ENCODE measurements around the gene MTHFSD.

Gene MTHFSD

DNA sequence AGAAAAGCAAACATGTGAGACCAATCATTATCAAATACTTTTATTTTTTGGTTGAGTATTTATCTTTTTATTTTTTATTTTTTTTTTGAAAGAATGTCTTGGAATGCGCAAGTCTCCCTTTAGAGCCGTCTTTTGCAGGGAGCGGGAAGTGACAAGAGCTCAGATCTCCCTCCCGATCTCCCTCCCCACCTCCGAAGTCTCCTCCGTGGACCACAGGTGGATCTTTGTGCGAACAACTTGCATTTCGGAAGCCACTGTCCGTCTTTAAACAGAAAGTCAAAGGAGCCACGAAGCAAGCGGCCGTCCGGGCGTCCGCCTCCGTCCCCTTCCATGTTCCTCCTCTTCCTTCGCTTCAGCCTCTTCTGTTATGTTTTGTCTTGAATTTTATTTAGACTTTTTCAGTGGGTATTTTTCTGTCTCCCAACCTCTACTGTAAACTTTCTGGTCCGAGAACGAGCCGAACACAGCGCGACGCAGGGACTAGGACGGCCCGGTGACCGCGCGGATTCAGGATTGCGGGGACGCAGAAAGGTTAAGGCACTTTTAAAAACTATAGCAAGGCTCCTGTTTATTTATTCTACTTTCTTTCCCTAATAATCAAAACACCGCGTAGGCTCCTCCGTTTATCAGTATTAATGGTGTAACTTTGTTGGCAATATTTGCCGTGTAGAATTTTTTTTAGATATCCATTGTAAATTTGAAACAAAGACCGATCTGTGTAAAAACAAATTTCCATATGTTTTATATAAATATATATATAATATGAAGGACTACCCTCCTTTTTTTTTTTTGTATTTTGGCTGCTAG lies 41.4 kb downstream of the MTHFSD start:
- TF ChIP-seq, protein P1, sequence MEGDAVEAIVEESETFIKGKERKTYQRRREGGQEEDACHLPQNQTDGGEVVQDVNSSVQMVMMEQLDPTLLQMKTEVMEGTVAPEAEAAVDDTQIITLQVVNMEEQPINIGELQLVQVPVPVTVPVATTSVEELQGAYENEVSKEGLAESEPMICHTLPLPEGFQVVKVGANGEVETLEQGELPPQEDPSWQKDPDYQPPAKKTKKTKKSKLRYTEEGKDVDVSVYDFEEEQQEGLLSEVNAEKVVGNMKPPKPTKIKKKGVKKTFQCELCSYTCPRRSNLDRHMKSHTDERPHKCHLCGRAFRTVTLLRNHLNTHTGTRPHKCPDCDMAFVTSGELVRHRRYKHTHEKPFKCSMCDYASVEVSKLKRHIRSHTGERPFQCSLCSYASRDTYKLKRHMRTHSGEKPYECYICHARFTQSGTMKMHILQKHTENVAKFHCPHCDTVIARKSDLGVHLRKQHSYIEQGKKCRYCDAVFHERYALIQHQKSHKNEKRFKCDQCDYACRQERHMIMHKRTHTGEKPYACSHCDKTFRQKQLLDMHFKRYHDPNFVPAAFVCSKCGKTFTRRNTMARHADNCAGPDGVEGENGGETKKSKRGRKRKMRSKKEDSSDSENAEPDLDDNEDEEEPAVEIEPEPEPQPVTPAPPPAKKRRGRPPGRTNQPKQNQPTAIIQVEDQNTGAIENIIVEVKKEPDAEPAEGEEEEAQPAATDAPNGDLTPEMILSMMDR (IDR thresholded peaks at IDR 0.05; ENCODE audit: unreplicated experiment in 3 of 3), result no peak

DNA sequence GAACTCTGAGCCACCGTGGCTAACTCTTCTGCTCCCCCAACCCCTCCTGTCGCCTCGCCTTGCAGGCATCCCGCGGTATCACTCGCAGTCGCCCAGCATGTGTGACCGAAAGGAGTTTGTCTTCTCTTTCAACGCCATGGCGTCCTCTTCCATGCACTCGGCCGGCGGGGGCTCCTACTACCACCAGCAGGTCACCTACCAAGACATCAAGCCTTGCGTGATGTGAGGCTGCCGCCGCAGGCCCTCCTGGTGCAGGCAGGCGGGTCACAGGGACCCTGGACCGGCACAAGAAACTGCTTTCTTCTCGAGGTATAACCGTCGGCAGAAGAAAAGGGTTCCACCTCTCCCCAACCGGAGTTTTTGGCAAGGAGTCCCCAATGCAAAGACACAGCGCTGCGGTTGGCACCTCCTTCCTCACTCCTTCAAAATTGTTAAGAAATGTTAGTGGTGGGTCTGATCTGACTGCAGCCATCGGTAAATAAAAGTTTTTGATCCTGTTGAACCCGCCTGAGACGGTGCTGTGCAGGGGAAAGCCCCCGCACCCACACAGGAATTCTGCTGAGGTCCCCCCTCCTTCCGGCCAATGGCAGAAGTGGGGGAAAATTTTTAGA lies 42.1 kb downstream of the MTHFSD start:
- TF ChIP-seq, protein P1 (IDR thresholded peaks at IDR 0.05; ENCODE audit: unreplicated experiment in 3 of 3), result no peak
- Mint-ChIP-seq H3K27ac (no peak overlapping the region), H3K9me3 (no peaks in the 10 kb centered on the region), H3K4me3 (peak overlapping the region in 1 of 3 experiments; percentile 23), H3K4me1 (peaks cover 12% of the 10 kb centered on the region), H3K27me3 (ENCODE audit: low read depth) (peaks cover 95% of the 10 kb centered on the region), H3K36me3 (ENCODE audit: low read depth) (no peaks in the 10 kb centered on the region)

More for the DNA sequence above, 41.4 kb downstream of the MTHFSD start:
- Mint-ChIP-seq H3K4me1 (peaks cover 11% of the 10 kb centered on the region), H3K36me3 (ENCODE audit: low read depth) (no peaks in the 10 kb centered on the region), H3K9me3 (no peaks in the 10 kb centered on the region), H3K27me3 (ENCODE audit: low read depth) (peaks cover 95% of the 10 kb centered on the region), H3K27ac (no peak overlapping the region), H3K4me3 (peak overlapping the region; percentile 20 to 36 (median 32))

DNA sequence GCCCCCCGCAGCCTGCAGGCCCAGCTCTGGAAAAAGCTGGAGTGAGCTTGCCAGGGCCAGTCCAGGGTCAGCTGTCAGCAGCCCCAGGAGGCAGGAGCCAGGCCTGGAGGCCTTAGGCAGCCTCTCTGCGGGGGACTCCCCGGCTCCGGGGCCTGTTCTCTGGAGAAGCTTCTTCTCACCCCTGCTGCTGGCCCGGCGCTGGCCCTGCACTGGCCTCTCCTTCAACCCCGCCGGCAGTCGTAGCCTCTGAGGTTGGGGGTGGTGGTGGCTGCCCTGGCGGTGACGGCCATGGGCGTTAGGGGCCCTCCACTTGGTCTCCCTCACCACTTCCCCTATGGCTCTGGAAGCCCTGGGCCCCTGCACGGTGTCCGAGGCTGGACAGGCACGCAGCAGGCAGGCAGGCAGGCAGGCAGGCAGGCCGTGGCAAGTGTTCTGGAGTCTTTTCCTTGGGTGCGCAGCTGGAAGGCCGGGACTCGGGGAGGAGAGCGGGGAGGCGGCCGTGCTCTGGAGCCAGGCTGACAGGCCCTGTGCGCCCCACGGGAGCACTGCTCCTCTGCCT lies 42.7 kb downstream of the MTHFSD start:
- Mint-ChIP-seq H3K4me3 (no peak overlapping the region), H3K27ac (no peak overlapping the region), H3K4me1 (peaks cover 18% of the 10 kb centered on the region), H3K27me3 (ENCODE audit: low read depth) (peaks cover 95% of the 10 kb centered on the region), H3K9me3 (no peaks in the 10 kb centered on the region), H3K36me3 (ENCODE audit: low read depth) (no peaks in the 10 kb centered on the region)
- TF ChIP-seq, protein P1 (IDR thresholded peaks at IDR 0.05; ENCODE audit: unreplicated experiment in 3 of 3), result no peak

DNA sequence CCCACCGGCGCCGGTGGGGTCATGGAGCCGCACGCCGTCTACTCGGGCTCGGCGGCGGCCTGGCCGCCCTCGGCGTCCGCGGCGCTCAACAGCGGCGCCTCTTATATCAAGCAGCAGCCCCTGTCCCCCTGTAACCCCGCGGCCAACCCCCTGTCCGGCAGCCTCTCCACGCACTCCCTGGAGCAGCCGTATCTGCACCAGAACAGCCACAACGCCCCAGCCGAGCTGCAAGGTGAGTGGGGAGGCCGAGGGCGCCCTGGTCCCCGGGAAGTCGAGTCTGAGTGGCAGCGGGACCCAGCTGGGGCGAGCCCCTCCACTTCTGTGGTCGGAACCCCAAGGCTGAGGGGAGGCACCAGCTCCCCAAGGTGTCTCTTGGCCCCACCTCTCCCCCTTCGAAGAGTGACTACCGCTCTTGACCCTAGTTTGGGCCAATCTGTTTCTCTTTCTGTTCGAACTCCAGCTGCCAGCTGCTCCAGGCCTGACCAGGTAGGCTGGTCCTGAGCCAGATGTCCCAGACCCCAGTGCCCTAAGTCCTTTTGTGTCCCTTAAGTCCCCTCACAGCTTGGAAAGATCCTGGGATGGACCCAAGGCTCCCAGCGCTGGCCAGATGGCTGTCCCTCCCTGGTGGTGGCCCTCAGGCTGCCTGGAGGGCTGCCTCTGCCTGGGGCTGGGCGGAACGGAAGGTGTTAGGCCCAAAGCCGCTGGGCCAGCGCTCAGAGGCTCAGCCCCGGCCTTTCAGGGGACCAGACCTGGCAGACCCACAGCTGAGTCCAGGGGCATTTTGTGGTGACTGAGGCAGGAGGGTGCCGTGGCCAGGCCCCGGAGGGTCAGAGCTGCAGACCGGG lies 43.5 kb downstream of the MTHFSD start:
- H3K36me3 Mint-ChIP-seq (ENCODE audit: low read depth), result no peaks in the 10 kb centered on the region
- H3K4me1 Mint-ChIP-seq, result peaks cover 19% of the 10 kb centered on the region
- no peaks in the 10 kb centered on the region for H3K9me3 Mint-ChIP-seq
- H3K27ac Mint-ChIP-seq, result no peak overlapping the region
- H3K4me3 Mint-ChIP-seq, result peak overlapping the region; percentile 24 to 60 (median 43)
- peaks cover 95% of the 10 kb centered on the region for H3K27me3 Mint-ChIP-seq (ENCODE audit: low read depth)
- TF ChIP-seq, protein P1 (IDR thresholded peaks at IDR 0.05; ENCODE audit: unreplicated experiment in 3 of 3), result no peak

DNA sequence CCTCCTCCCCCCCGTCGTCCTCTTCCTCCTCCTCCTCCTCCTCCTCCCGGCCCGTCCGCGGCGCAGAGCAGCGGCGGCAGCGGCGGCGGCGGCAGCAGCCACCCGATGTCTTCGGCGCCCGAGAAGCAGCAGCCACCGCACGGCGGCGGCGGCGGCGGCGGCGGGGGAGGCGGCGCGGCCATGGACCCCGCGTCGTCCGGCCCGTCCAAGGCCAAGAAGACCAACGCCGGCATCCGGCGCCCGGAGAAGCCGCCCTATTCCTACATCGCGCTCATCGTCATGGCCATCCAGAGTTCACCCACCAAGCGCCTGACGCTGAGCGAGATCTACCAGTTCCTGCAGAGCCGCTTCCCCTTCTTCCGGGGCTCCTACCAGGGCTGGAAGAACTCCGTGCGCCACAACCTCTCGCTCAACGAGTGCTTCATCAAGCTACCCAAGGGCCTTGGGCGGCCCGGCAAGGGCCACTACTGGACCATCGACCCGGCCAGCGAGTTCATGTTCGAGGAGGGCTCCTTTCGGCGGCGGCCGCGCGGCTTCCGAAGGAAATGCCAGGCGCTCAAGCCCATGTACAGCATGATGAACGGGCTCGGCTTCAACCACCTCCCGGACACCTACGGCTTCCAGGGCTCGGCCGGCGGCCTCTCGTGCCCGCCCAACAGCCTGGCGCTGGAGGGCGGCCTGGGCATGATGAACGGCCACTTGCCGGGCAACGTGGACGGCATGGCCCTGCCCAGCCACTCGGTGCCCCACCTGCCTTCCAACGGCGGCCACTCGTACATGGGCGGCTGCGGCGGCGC lies 44.4 kb downstream of the MTHFSD start, which contains the start of gene FOXF1:
Gene FOXF1, plus strand, starts transcription at position 63 of the 797 bp plus-strand sequence. Its CDS starts 43 bp downstream, at position 106.
- Mint-ChIP-seq H3K4me1 (peaks cover 23% of the 10 kb centered on the region), H3K36me3 (ENCODE audit: low read depth) (no peaks in the 10 kb centered on the region)
- TF ChIP-seq, protein P1 (IDR thresholded peaks at IDR 0.05; ENCODE audit: unreplicated experiment in 3 of 3), result no peak

More for the DNA sequence above, 44.4 kb downstream of the MTHFSD start, which contains the start of gene FOXF1:
- no peaks in the 10 kb centered on the region for H3K9me3 Mint-ChIP-seq
- H3K27ac Mint-ChIP-seq, result no peak within 1 kb of the TSS
- peaks cover 95% of the 10 kb centered on the region for H3K27me3 Mint-ChIP-seq (ENCODE audit: low read depth)
- peak within 1 kb of the TSS; percentile 74 to 78 (median 77) for H3K4me3 Mint-ChIP-seq

All from nephron (organoid).